Measurements from ENCODE around the gene JDP2. TPM values are rescaled to one million over a fixed set of nuclear protein-coding genes. Genes with fewer than 3 reads are reported as not detected.
A peak's percentile ranks its signal among the peaks of the same experiment; 100 is the strongest.

JDP2 gene
- total RNA-seq, 2 donors from 2014 or later, result 15.7 to 23.1 TPM

DNA sequence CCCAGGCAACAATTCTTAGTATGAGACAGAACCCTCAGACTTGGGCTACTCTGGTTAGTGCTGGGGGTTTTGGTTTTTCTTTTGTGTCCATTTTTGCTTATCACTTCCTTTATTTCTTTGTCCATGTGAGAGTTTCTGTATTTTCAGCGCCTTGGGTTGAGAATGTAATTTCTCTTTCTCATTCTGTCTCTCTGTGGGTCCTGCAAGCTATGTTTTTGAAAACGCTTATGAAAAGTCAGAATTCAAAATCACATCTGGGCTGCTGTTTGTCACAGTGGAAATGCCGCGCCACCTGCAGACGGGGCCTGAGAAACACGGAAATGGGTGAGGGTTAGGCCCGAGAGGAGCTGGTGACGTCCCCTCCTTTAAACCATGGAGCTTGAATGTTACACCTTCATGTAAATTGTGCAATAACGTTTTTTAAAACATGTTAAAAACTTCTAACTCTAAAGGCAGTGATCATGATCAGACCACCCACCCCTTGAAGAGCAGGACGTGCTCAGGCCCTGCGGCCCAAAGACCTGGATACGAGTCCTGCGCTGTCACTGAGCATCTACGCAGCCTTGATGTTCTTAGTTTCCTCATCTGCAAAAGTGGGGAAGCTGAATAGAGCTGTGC, 26.1 kb downstream of the JDP2 start:
- Histone ChIP-seq H3K36me3 (ENCODE audit: control insufficient read depth, insufficient read depth, low read length) (no peaks in the 10 kb centered on the region), H3K4me3 (ENCODE audit: low read length) (no peak overlapping the region), H3K27me3 (ENCODE audit: control insufficient read depth, insufficient read depth, low read length, poor library complexity, severe bottlenecking) (no peaks in the 10 kb centered on the region), H3K27ac (ENCODE audit: low read depth, low read length) (peak overlapping the region; percentile 94), H3K9me3 (ENCODE audit: control insufficient read depth, low read length) (no peaks in the 10 kb centered on the region), H3K9ac (ENCODE audit: extremely low read depth, low read length, poor library complexity, severe bottlenecking) (peak overlapping the region; percentile 87), H3K4me1 (ENCODE audit: control insufficient read depth, insufficient read depth, low read length) (peaks cover 16% of the 10 kb centered on the region)
- Mint-ChIP-seq H3K4me3 (no peak overlapping the region), H3K36me3 (ENCODE audit: low read depth) (peaks cover 4% of the 10 kb centered on the region), H3K27ac (peak overlapping the region; percentile 98), H3K27me3 (ENCODE audit: insufficient read depth) (no peaks in the 10 kb centered on the region), H3K4me1 (peaks cover 38% of the 10 kb centered on the region), H3K9me3 (no peaks in the 10 kb centered on the region)
- TF ChIP-seq, protein P1, sequence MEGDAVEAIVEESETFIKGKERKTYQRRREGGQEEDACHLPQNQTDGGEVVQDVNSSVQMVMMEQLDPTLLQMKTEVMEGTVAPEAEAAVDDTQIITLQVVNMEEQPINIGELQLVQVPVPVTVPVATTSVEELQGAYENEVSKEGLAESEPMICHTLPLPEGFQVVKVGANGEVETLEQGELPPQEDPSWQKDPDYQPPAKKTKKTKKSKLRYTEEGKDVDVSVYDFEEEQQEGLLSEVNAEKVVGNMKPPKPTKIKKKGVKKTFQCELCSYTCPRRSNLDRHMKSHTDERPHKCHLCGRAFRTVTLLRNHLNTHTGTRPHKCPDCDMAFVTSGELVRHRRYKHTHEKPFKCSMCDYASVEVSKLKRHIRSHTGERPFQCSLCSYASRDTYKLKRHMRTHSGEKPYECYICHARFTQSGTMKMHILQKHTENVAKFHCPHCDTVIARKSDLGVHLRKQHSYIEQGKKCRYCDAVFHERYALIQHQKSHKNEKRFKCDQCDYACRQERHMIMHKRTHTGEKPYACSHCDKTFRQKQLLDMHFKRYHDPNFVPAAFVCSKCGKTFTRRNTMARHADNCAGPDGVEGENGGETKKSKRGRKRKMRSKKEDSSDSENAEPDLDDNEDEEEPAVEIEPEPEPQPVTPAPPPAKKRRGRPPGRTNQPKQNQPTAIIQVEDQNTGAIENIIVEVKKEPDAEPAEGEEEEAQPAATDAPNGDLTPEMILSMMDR (conservative IDR thresholded peaks at IDR 0.05), result peak; percentile 62
- WGBS, 2 experiments (ENCODE audit: insufficient coverage in 1 of 2, insufficient read length in 1 of 2), result 83% methylated on average over 9 to 14 of the region's 14 CpGs
- DNase-seq, result peak; percentile 74

DNA sequence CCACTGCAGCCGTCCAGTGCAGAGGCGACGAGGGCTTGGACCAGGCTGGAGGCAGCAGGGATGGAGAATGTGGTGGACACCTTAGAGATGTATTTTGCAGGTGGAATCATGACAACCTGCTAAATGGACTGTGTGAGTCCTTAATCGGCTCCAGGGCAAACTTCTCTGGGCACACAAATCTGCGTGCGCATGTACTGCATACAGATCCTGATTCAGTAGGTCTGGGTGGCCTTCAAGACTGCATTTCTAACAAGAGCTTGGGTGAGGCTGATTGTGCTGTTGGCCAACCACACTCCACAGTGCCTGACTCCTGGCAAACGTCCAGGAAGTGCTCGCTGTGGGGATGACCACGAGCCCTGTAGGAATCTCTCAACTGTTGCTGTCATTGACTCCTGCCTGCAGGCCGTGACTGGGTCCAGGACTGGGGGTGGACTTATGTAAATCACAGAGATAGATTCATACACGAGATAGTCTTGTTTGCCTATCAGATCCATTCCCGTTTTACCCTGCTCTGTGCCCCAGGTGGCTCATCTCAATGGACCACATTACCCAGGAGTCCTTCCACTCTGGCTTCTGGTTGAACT, 27.2 kb downstream of the JDP2 start:
- H3K36me3 ChIP-seq (ENCODE audit: control insufficient read depth, insufficient read depth, low read length), result no peaks in the 10 kb centered on the region
- H3K36me3 Mint-ChIP-seq (ENCODE audit: low read depth), result peaks cover 4% of the 10 kb centered on the region
- H3K9ac ChIP-seq (ENCODE audit: extremely low read depth, low read length, poor library complexity, severe bottlenecking), result no peak overlapping the region
- no peaks in the 10 kb centered on the region for H3K9me3 ChIP-seq (ENCODE audit: control insufficient read depth, low read length)
- peak overlapping the region; percentile 22 for H3K27ac Mint-ChIP-seq
- peaks cover 35% of the 10 kb centered on the region for H3K4me1 Mint-ChIP-seq
- 92 to 93% methylated on average over 10 to 12 of the region's 12 CpGs for WGBS, 2 experiments (ENCODE audit: insufficient coverage in 1 of 2, insufficient read length in 1 of 2)
- no peak overlapping the region for H3K27ac ChIP-seq (ENCODE audit: low read depth, low read length)
- H3K4me3 Mint-ChIP-seq, result no peak overlapping the region
- no peak overlapping the region for H3K4me3 ChIP-seq (ENCODE audit: low read length)
- H3K4me1 ChIP-seq (ENCODE audit: control insufficient read depth, insufficient read depth, low read length), result peaks cover 16% of the 10 kb centered on the region
- H3K27me3 ChIP-seq (ENCODE audit: control insufficient read depth, insufficient read depth, low read length, poor library complexity, severe bottlenecking), result no peaks in the 10 kb centered on the region
- TF ChIP-seq, protein P1 (conservative IDR thresholded peaks at IDR 0.05), result no peak
- peak; percentile 45 for DNase-seq
- H3K9me3 Mint-ChIP-seq, result no peaks in the 10 kb centered on the region
- no peaks in the 10 kb centered on the region for H3K27me3 Mint-ChIP-seq (ENCODE audit: insufficient read depth)

DNA sequence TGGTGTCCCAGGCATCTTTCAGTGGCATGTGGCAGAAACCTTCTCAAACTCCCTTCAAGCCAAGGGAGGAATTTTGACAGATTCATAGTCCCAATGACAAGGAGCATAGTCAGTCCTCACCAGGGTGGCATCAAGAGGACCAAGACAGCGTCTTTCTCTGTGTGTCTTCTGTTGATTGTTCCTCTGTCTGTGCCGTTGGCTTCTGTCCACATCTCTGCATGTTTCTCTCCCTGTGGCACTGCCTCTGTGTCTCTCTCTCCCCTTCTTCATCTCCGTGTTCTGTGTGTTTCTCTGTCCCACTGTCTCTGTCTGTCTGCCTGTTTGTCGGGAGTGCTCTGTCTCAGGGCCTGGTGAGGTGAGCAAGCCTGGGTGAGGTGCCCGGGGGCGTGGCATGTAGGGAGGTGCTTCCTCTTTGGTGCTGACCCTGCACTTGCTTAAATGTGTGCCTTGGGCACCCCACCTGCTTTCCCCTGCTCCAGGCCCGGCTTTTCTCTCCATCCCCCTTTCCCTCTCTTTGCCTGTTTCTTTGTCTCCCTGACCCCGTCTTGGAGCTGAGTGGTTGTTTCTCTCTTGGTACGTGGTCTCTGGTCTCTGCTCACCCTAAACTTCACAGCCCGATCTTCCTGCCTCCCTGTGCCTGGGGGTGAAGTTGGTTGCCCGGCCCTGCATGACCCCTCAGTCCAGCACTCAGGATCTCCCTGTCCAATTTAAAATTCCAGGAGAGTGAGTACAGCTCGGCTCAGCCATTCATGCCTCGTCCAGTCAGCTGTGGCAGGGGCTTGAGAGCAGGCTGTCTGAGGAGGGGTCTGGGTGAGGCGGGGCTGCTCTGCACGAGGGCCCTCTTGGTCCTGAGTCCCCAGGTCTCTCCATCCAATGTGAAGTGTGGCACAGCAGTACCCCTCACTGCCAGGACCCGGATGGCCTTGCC, 28.5 kb downstream of the JDP2 start:
- TF ChIP-seq, protein P1 (conservative IDR thresholded peaks at IDR 0.05), result no peak
- no peaks in the 10 kb centered on the region for H3K9me3 ChIP-seq (ENCODE audit: control insufficient read depth, low read length)
- H3K4me3 ChIP-seq (ENCODE audit: low read length), result no peak overlapping the region
- H3K27me3 ChIP-seq (ENCODE audit: control insufficient read depth, insufficient read depth, low read length, poor library complexity, severe bottlenecking), result no peaks in the 10 kb centered on the region
- no peaks in the 10 kb centered on the region for H3K36me3 ChIP-seq (ENCODE audit: control insufficient read depth, insufficient read depth, low read length)
- H3K9me3 Mint-ChIP-seq, result no peaks in the 10 kb centered on the region
- H3K27me3 Mint-ChIP-seq (ENCODE audit: insufficient read depth), result no peaks in the 10 kb centered on the region
- no peak overlapping the region for H3K4me3 Mint-ChIP-seq
- no peak overlapping the region for H3K27ac ChIP-seq (ENCODE audit: low read depth, low read length)
- H3K4me1 Mint-ChIP-seq, result peaks cover 35% of the 10 kb centered on the region
- H3K27ac Mint-ChIP-seq, result peak overlapping the region; percentile 46
- WGBS, 2 experiments (ENCODE audit: insufficient coverage in 1 of 2, insufficient read length in 1 of 2), result 87 to 91% methylated on average over 6 to 16 of the region's 16 CpGs
- peaks cover 7% of the 10 kb centered on the region for H3K36me3 Mint-ChIP-seq (ENCODE audit: low read depth)
- H3K4me1 ChIP-seq (ENCODE audit: control insufficient read depth, insufficient read depth, low read length), result peaks cover 16% of the 10 kb centered on the region
- DNase-seq, result peak; percentile 42
- no peak overlapping the region for H3K9ac ChIP-seq (ENCODE audit: extremely low read depth, low read length, poor library complexity, severe bottlenecking)

Data from endodermal cell (in vitro differentiated cells).